ENCODE data around the gene SPHK2. TPM values are rescaled to one million over a fixed set of nuclear protein-coding genes. Genes with fewer than 3 reads are reported as not detected.
A peak's percentile ranks its signal among the peaks of the same experiment; 100 is the strongest.

Gene SPHK2
- total and polyA plus RNA-seq, 2 of the 8 experiments (the other 6 are each of a cell fraction or from before 2014, with no cell fraction given) = 43.9 to 60.9 TPM

GRCh38 chr19:48618278-48618915 is 909 bp upstream of the SPHK2 start:
- TF ChIP-seq SAP30 (IDR thresholded peaks at IDR 0.05; ENCODE audit: insufficient read depth, insufficient replicate concordance, low read length) (peak; percentile 75), KDM4A (IDR thresholded peaks at IDR 0.05; ENCODE audit: low read depth, low read length, severe bottlenecking) (no peak), POLR2A (IDR thresholded peaks at IDR 0.05; ENCODE audit: control extremely low read depth in 1 of 2, low read depth in 2 of 2, low read length in 2 of 2) (peak in 1 of 2 experiments; percentile 5; a peak in 1 of 3 replicates)
- peaks cover 3 to 45% (median 36%) of the 10 kb centered on the region in 4 experiments for H3K4me1 ChIP-seq (replicated peaks in 1 of 4; ENCODE audit: control insufficient read depth in 3 of 4, insufficient read depth in 4 of 4, low read length in 3 of 4)
- H3K79me1 ChIP-seq (ENCODE audit: low read depth, low read length) = peaks cover 4% of the 10 kb centered on the region; the same call in 1 of the 2 replicates
- H4K8ac ChIP-seq (ENCODE audit: extremely low read depth, insufficient read depth, low read length) = peak overlapping the region; percentile 97; the same call in 1 of the 2 replicates
- H2BK20ac ChIP-seq (ENCODE audit: low read length) = no peak overlapping the region
- peak overlapping the region; percentile 64 to 84 for H3K4me2 ChIP-seq (ENCODE audit: insufficient read depth in 1 of 2, low read depth in 2 of 2, low read length in 2 of 2)
- H3K56ac ChIP-seq (replicated peaks; ENCODE audit: insufficient read length, low read depth, low read length) = peak overlapping the region; percentile 33
- no peaks in the 10 kb centered on the region for H3K27me3 ChIP-seq (replicated peaks in 1 of 4; ENCODE audit: control insufficient read depth in 3 of 4, extremely low read depth in 1 of 4, insufficient read depth in 3 of 4, low read length in 3 of 4)
- no peaks in the 10 kb centered on the region for H3K9me3 ChIP-seq (ENCODE audit: insufficient read depth in 2 of 2, low read depth in 1 of 2, low read length in 1 of 2)
- ChIA-PET POLR2A (ENCODE audit: partially characterized antibody) (interaction anchor here (1.0 to 30.9 kb wide), 15 partner anchors 5 to 263 kb away, joined by 3 to 788 read pairs (median 5); partner anchors contain the start of genes CA11, DBP, FAM83E and FUT2), CTCF (ENCODE audit: partially characterized antibody) (interaction anchor here (0.8 to 7.2 kb wide), 5 partner anchors 9 to 164 kb away, joined by 3 to 37 read pairs (median 4); no protein-coding TSS in a partner anchor)
- no peak overlapping the region for H3K23ac ChIP-seq (ENCODE audit: insufficient read length)
- peaks cover 25 to 38% of the 10 kb centered on the region in 2 experiments for H4K20me1 ChIP-seq (replicated peaks in 1 of 2; ENCODE audit: control insufficient read depth in 1 of 2, insufficient read depth in 2 of 2, low read length in 2 of 2)
- peak overlapping the region; percentile 83 to 97 (median 94) for H3K4me3 ChIP-seq (ENCODE audit: extremely low read depth in 1 of 4, insufficient read depth in 2 of 4, low read depth in 3 of 4, low read length in 4 of 4)
- no peak overlapping the region for H3K14ac ChIP-seq (ENCODE audit: insufficient read length)
- peak overlapping the region; percentile 87 for H2BK5ac ChIP-seq (ENCODE audit: low read depth, low read length)
- peaks cover 17 to 32% (median 21%) of the 10 kb centered on the region in 4 experiments for H3K36me3 ChIP-seq (ENCODE audit: control insufficient read depth in 2 of 4, insufficient read depth in 4 of 4, low read length in 3 of 4)
- FAIRE-seq (no peak), DNase-seq (ENCODE audit: low read depth in 1 of 2, low spot score in 2 of 2) (no peak)
- H2AK5ac ChIP-seq (ENCODE audit: low read depth, low read length) = 0 out of 2 replicates have a peak overlapping the region, but pooled peaks have one; percentile 57
- 1% methylated on average over 18 of the region's 18 CpGs; no CpG with 5 or more reads in 1 of the 2 experiments for WGBS, 2 experiments (ENCODE audit: extremely low coverage in 1 of 2, insufficient coverage in 1 of 2, insufficient read length in 1 of 2, insufficient replicate concordance in 2 of 2, low coverage in 1 of 2, low lambda C conversion rate in 2 of 2, missing lambda C conversion rate in 1 of 2)
- peak overlapping the region; percentile 78 for H4K5ac ChIP-seq (ENCODE audit: insufficient read length, low read depth, low read length)
- H2AFZ ChIP-seq (ENCODE audit: low read length) = no peak overlapping the region
- no peak overlapping the region; the same call in 1 of the 2 replicates for H3K18ac ChIP-seq (ENCODE audit: extremely low read depth, low read length)
- H3K9ac ChIP-seq (replicated peaks in 1 of 4; ENCODE audit: extremely low read depth in 1 of 4, low read depth in 3 of 4, low read length in 3 of 4) = peak overlapping the region; percentile 94 to 100 (median 96)
- H2BK12ac ChIP-seq (ENCODE audit: low read depth, low read length) = no peak overlapping the region; the same call in 1 of the 2 replicates
- H3K23me2 ChIP-seq (ENCODE audit: low read depth, low read length) = peaks cover 4% of the 10 kb centered on the region; the same call in 1 of the 2 replicates
- H3K79me2 ChIP-seq (ENCODE audit: control insufficient read depth in 1 of 2, insufficient read depth in 2 of 2, low read length in 2 of 2) = peaks cover 20 to 31% of the 10 kb centered on the region in 2 experiments
- no peak overlapping the region for H2BK15ac ChIP-seq (ENCODE audit: low read length)
- H4K91ac ChIP-seq (replicated peaks; ENCODE audit: insufficient read length, low read length) = peak overlapping the region; percentile 82
- H3K4ac ChIP-seq (replicated peaks; ENCODE audit: insufficient read length, low read depth, low read length) = peak overlapping the region; percentile 80
- no peak overlapping the region for H2BK120ac ChIP-seq (replicated peaks; ENCODE audit: low read depth, low read length)
- peak overlapping the region; percentile 87 for H3K27ac ChIP-seq (ENCODE audit: low read depth, low read length)

Measured in H1 (cell line).